NCI-H2171 treated with DMSO at 0.1 percent for 48 hours (cell line): Measurements from ENCODE around the gene EDC3.
A peak's percentile ranks its signal among the peaks of the same experiment; 100 is the strongest.
"Not testable (repeated sequence)": the region's sequence is repeated elsewhere in the genome, so short reads cannot be mapped to it uniquely, and the experiment has no call there.

ENCODE experiments used
- DNase-seq: peaks from one replicate; lab custom pipeline; 2025; lab: John Stamatoyannopoulos, UW

The EDC3 gene

DNA sequence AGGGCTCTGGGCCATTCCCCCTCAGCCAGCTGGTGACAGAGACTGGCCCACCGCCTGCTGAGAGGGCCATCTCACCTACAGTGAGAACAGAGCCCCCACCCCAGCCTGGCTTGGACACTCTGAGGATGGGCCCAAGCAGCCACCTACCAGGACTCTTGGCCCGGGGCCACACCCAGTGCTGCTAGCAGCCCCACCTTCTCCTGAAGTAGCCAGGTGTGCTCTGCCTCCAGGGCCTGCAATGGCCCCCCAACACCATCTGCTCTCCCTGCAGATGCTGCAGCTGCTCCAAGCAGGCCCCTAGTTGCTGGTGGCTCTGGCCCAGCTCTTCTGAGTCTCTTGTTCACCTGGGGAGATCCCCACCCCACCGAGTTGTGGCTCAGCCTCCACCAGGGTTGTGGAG lies 87.0 kb downstream of the EDC3 start:
- peak; percentile 90 for DNase-seq

DNA sequence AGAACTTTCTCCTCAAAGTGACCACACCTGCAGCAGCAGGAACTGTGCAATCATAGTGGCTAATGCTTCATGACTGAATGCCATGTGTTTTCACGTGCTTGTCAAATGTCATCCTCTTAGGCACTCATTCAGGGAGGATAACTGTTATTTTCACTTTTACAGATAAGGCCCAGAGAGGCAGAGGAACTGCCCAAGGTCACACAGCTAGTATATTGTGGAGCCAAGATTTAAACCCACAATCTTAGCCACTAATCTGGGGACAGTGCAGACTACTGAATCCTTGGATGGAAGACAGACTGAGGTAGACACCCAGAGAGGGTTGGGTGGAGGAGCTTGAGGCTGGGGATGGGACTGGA lies 90.1 kb downstream of the EDC3 start:
- no peak for DNase-seq

DNA sequence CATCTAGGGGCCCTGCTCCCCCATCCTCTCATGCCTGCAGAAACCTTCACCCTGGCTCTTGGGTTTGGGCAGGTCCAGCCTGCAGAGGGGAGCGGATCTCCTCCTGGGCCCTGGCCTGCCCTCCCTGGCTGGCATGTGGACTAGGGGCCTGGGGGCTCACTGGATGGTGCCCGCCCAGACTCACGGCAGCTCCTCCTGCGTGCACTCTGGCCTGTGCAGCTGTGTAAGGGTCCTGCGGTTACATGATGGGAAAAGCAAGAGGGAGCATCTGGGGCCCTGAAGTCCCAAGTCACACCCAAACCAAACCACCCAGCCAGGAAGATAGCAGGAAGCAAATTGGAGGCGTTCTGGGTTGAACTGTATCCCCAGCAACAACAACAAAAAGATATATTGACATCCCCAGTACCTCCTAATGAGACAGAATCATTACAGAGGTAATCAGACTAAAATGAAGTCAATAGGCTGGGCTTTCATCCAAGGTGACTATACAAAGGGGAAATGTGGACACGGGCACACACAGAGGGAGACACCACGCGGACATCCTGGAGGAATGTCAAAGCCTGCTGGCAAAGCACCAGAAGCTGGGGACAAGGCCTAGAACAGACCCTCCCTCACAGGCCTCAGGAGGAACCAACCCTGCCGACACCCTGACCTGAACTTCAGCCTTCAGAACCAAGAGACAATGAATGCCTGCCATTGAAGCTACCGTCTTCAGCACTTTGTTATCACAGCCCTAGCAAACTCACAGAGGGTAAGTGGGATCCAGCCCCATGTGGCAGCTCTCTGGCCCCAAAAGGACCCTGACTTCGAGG lies 90.6 kb downstream of the EDC3 start:
- no peak for DNase-seq

DNA sequence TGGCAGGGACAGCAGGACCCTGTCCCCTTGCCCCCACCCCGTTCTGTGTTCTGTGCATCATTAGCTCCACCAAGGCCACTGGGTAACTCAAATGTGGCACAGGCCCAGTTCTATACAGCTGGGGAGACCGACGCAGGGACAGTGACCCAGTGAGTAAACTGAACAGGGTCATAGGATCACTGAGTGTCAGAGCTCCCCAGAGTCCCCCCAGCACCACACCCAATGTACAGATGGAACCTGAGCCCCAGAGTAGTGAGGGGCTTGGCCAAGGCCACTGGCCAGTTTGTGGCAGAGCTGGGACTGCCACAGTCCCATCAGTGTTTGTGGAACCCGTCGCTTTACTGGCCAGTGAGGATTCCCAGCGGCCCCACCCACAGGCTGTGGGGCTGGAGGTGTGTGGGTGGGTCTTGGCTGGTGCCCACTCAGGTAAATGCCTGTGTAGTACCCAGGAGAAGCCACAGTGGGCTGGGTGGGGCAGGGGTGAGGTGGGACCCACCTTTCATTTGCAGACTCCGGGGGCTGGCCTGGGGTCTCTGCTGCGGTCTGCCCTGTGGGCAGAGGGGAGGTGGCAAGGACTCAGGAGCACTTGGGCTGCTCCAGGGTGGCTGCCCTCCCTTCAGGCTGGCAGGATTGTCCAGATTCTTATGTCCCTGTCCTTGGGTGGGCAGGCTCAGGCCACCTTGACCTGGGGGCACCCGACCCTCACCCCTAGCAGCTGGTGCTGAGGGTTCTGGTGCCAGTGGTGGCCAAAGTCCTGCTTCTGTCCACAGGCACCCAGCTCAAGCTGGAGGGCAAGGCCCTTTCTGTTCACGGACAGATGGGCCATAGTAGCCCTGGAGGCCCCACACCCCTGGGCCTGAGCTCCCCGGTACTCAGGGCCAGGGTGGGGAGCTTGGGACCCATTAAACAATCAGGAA lies 91.8 kb downstream of the EDC3 start:
- DNase-seq, result no peak

DNA sequence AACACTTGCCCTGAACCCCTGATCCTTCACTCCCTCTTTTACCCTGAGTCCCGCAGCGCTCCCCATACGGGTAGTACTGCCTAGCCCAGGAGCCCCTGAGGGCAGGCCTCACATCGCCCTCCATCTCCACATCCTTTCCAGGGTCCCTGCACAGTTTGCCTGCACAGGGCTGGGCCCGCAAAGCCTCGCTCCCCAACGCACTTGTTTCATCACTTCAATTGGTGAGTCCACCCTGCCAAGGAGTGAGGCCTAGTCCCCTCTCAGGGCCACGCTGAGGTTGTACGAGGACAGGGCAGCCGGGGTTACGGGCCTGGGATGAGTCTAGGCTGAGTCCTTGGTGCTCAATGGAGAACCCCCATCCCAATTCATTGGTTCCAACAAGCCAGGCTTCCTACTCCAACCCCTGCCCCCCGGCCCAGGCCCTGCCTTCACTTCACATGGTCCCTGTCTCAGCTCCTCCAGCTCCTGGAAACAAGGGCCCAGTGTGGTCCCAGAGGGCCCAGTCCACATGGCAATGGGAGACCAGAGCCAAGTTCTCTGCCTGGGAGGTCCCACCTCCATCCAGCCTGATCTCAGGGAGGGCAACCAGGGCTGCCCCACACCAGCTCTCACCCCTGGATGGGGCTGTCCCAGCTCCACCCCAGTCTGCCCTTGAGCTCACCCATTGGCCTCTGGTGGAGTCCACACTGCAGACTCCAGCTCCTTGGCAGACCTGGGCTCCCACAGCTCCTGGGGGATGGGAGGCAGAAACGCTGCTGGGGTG lies 92.6 kb downstream of the EDC3 start:
- DNase-seq, result no peak

DNA sequence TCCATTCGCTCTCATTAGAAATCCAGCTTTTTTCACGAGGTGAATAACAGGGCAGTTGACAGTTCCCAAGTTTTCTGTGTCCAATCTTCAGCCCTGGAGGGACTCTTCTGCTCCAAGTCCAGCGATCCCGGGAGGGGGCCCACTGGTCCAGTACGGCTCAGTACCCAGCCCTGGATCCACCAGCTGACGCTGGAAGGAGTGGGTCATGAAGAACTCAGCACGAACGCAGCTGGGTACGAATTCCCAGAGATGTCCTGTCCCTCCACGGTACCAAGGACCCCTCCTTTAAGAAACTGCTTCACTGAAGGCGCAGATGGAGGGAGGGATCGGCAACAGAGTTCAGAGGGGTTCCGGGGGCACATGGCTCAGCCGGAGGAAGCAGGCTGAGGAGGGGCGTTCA lies 96.7 kb downstream of the EDC3 start:
- DNase-seq, result no peak

DNA sequence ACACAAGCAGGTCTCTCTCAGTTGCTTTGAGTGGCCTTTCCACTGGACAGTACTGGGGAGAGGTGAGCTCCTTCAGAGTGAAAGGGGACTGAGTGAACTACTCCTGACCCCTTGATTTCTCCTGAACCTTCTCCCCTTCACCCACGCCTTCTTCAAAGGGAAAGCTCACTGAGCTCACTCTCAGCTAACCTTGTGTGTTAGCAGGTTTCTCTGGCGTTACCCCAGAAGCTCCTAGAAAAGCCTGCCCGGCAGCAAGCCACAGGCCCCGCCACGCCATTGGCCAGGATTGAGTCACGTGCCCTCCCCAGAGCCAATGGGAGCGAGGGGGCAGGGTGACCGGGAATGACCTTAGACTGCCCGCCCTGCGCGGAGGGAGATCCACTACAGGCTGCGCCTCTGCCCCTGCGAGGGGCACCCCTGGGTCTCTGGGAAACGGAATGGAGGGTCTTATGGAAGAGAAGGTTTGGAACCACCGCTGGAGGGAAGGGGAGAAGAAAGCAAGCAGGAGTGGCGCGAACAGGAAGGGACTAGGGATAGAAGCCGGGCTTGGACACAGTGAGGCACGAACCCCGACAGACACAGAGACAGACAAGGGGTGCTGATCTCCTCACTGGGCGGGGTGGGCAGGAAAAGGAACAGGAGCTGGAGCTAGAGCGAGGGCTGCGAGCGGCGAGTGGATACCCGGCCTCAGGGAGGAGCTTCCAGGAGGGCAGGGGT lies 97.5 kb downstream of the EDC3 start:
- no peak for DNase-seq

DNA sequence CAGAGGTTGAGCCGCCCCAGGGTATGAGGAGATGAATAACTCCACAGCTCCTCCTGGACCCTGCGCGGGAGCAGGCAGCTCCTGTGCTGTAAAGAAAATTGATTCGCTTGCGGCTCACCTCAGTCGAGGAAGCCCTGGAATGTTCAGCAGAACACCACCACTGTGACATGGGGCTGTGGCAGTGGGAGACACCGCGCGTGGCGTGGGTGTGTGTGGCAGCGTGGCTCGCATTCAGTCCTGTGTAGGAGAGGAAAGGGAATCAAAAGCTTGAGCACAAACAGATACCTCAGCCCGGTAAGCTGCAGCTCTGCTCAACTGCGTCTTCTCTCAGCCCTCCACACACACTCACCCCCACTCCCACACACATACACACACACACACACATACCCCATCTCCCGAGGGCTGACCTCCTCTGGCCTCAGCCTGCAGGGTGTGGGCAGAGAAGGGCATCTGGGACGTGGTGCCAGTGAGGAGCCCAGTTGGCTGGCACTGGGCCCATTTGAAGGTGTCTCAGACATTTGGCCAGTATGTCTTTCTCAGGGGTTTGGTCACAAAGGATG lies 98.6 kb downstream of the EDC3 start:
- DNase-seq, result not testable (repeated sequence)

DNA sequence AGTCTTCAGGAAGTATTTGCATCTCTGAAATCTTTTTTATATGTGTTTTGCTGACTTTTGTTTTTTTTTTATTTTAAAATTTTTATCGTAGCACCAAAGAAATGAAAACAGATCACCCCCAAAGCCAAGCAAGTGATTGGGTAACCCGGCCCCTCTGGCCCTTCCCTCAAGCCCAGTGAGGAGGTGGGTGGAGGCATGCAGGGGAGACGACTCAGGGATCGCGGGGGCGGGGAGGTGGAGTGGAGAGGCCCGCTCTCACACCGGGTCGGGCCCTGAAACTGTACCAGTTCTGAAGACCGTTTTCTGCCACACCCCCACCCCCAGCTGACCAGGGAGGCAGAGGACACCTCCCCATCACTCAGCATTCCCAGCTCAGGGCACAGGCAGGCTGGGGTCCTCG lies 99.1 kb downstream of the EDC3 start:
- DNase-seq, result not testable (repeated sequence)

DNA sequence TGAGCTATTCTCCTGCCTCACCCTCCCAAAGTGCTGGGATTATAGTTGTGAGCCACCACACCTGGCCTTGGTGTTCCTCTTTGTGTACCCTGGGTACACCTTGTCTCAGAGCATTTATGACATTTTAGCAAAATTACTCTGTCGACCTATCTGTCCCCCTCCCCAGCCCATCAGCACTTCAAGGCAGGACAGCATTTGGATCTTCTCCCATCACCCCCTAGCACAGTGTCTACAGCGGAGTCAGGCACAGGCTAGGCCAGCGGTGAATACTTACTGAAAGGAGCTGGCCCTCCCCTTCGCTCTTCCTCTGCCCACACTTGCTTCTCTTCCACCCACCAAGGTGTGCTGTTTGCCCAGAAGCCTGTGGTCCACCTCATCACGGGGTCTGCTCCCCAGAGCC lies 100.6 kb downstream of the EDC3 start:
- no peak for DNase-seq

DNA sequence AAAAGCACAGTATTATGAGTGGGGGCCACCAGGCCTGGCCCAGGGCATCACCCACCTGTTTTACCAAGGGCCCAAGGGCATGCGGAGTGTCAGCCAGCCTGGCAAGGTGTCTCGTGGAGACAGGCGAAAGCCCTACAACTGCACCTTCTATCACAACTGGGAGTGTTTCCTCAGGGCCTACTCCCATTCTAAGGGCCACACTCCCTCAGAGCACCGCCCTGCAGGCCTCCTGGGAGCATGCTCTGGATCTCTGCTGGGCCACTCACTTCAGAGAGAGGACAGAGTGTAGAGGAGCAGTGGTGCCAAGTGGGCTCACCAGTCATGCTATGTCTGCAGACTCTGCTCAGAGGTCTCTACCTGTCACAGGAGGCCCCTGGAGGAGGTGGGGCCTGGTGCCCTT lies 101.4 kb downstream of the EDC3 start:
- no peak for DNase-seq

DNA sequence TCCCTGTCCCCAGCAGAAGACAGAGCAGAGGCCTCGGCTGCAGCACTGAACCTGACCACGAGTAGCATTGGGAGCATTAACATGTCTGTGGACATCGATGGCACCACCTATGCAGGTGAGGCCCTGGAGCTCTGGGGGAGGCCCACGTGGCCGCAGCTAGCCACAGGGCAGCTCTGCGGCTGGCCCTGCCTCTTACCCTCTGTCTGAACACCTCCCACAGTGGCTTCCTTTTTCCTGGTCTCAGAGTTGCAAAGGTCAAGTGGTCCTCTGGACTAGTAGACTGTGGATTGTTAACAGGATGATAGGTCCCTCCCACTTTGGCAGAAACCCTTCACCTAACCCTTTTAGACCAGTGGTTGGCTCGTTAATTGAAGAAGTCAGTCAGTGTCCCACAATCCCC lies 102.7 kb downstream of the EDC3 start:
- no peak for DNase-seq

DNA sequence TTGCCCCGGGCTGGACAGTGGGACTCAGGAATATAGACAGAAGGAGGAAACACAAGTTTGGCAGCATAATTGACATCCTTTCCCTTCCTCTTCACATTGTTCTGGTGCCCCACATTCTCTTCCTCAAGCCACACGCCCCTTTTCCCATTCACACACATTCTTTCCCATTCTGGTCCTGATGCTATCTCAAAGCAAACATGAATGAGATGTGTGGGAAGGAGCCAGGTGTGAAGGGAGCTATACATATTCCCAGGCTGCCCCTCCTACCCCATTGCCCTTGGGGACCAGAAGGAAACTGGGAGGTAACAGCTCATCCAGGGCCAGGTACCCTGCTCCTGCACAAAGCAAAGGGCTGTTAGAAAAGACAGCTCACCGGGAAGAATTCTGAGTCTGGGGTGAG lies 103.6 kb downstream of the EDC3 start:
- DNase-seq, result no peak

DNA sequence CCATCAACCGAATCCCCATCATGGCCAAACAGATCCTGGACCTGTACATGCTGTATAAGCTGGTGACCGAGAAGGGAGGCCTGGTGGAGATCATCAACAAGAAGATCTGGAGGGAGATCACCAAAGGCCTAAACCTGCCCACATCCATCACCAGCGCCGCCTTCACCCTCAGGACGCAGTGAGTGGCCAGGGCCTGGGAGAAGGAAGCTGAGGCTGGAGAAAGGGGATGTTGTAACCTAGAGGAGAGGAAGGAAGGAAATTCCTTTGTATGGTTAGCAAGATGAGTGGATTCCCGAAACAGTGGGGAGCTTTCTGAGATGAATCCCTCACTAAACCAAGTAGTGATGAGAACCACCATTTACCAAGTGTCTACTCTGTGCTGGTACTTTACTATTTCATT lies 106.0 kb downstream of the EDC3 start:
- no peak for DNase-seq

DNA sequence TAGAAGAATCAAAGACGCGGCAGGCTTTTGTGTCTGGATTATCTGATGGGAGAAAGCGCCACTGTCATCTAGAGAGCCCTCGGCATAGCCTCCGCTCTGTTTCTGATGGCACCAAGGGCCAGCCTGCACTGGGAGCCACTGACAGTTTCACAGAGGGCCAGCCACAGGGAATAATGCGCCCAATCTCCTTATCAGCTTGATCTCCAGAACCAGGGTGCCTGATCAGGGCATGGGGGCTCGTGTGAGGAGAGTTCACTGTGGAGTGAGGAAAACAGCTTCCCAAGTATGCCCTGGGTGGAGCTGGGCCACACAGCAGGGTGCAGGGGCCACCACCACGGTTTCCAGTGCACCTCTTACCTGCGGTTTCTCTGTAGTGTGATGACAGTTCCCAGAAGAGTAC lies 110.0 kb downstream of the EDC3 start:
- no peak for DNase-seq

DNA sequence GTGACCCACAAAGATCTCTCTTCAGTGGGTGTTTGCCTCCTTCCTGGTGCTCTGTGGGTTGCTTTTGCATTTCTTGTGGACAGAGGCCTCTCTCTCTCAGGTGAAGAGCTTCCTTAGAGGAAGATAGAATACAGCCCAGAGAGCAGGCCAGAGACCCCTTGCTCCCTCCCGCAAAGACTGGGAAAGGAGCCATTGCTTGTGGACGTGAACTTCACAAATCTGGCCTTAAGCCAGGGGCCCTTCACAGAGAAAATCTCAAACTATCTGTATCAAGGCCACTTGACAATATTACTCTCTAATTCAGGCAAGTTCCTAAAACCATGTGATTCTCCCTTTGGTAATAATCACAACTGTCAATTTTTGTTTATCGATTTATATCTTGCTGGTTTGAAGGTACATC lies 110.6 kb downstream of the EDC3 start:
- DNase-seq, result no peak

DNA sequence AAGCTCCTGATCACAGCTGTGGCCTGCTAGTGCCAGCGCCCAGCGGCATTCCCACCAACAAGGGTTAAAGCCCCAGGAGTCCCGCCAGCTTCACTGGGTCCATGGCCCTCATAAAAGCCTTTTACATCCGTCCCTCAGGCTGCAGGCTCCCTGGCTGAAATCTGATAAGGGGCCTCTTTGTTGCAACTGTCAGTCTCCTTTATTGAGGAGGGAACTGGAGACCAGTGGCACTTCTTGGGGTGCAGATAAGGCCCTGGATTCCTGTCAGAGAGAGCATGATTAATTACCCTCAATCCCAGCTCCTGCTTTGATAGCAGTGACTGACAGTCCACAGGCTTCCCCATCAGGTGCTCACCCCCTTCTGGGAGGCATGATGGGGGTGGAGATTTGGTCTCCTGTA lies 111.0 kb downstream of the EDC3 start:
- no peak for DNase-seq

DNA sequence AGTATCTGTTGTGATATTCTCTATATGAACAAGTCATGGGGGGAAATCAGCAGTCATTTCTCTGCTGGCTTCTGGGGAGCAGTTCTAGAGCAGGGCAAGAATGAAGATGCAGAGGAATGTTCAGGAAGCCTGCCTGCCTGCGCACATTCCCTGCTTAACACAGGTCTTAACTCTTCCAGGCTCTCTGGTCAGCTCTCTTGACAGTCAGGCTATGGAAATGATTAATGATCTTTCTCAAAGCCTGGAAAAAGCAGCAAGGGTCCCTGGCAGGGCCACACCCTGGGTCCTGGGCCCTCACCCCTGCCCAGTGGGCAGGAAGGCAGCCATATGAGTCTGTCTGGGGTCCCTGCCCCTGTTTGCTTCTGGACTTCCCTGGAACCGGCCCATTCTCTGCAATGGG lies 111.6 kb downstream of the EDC3 start:
- no peak for DNase-seq
